SK-N-MC (cell line): ENCODE measurements around the gene PAPSS1.

Source experiments
- DNase-seq: peaks from one replicate; pipeline ENCODE4 v3.0.0-alpha.2; 2011; ENCODE audit warnings: low read depth, low spot score
- H3K27ac ChIP-seq: fragments of 200-600 bp; sonication (generic); 2 replicates; pipeline ENCODE4 v1.5.1; 2016; ENCODE audit warnings: mixed run types
- H3K36me3 ChIP-seq: fragments of 200-600 bp; sonication (generic); 2 replicates; pipeline ENCODE4 v1.6.1; 2017; ENCODE audit warnings: antibody characterized with exemption, low read length, mixed read lengths; ENCODE audit not compliant: insufficient read depth
- H3K4me3 ChIP-seq: fragments of 200-600 bp; sonication (generic); 2 replicates; pipeline ENCODE4 v1.5.1; 2016
- H3K9ac ChIP-seq: fragments of 200-600 bp; sonication (generic); 2 replicates; pipeline ENCODE4 v1.8.0; 2017; ENCODE audit warnings: mixed run types, mixed read lengths; ENCODE audit not compliant: insufficient read length
- H3K9me3 ChIP-seq: fragments of 200-600 bp; sonication (generic); 2 replicates; pipeline ENCODE4 v1.6.1; 2017; ENCODE audit warnings: low read depth, mild to moderate bottlenecking, antibody characterized with exemption, low read length, moderate library complexity, mixed read lengths
- EZH2 ChIP-seq: fragments of 200-600 bp; sonication (generic); IDR thresholded peaks from one replicate; pipeline ENCODE4 v1.6.1; 2017; ENCODE audit warnings: antibody characterized with exemption
- FOXP2 ChIP-seq: optimal IDR thresholded peaks from 2 replicates; pipeline ENCODE3; 2011; ENCODE audit warnings: mild to moderate bottlenecking, moderate library complexity; ENCODE audit not compliant: insufficient read depth; ENCODE audit errors: extremely low read length, control extremely low read depth
- POLR2AphosphoS5 ChIP-seq: IDR thresholded peaks from 2 replicates; pipeline ENCODE4 v1.6.1; 2012; ENCODE audit warnings: mild to moderate bottlenecking, low read depth, low read length, borderline replicate concordance

The PAPSS1 gene

GRCh38 chr4:107719922-107720722 lies at the start of gene PAPSS1:
PAPSS1 (minus strand) TSS chr4:107720234; CDS start chr4:107720179, 55 bp downstream.
- peak within 1 kb of the TSS; percentile 63 for H3K9ac ChIP-seq
- H3K27ac ChIP-seq = no peak within 1 kb of the TSS
- peaks cover 10% of the 10 kb centered on the region; the same call in 1 of the 2 replicates for H3K36me3 ChIP-seq
- peak; percentile 82 for DNase-seq
- TF ChIP-seq POLR2AphosphoS5 (peak; percentile 76; the same call in 1 of the 2 replicates), FOXP2 (no peak), EZH2 (no peak)
- H3K4me3 ChIP-seq = peak within 1 kb of the TSS; percentile 95
- H3K9me3 ChIP-seq = no peaks in the 10 kb centered on the region

GRCh38 chr4:107760281-107760947 lies 40.4 kb upstream of the PAPSS1 start:
- no peak for TF ChIP-seq FOXP2
- no peak for TF ChIP-seq EZH2
- no peak for TF ChIP-seq POLR2AphosphoS5
- H3K27ac ChIP-seq = no peak overlapping the region
- peaks cover 3% of the 10 kb centered on the region; the same call in 1 of the 2 replicates for H3K9me3 ChIP-seq
- H3K4me3 ChIP-seq = no peak overlapping the region
- DNase-seq = no peak
- H3K36me3 ChIP-seq = no peaks in the 10 kb centered on the region
- no peak overlapping the region for H3K9ac ChIP-seq

- Histone ChIP-seq H3K4me3 (no peak overlapping the region), H3K27ac (no peak overlapping the region), H3K36me3 (no peaks in the 10 kb centered on the region), H3K9ac (no peak overlapping the region), H3K9me3 (peaks cover 3% of the 10 kb centered on the region; the same call in 1 of the 2 replicates)
- no peak for TF ChIP-seq POLR2AphosphoS5
- no peak for TF ChIP-seq FOXP2
- TF ChIP-seq EZH2 = no peak
- DNase-seq = no peak
Measured at GRCh38 chr4:107757864-107758476, 37.9 kb upstream of the PAPSS1 start.

GRCh38 chr4:107757283-107757682 lies 37.2 kb upstream of the PAPSS1 start:
- Histone ChIP-seq H3K9me3 (peaks cover 3% of the 10 kb centered on the region; the same call in 1 of the 2 replicates), H3K9ac (no peak overlapping the region), H3K4me3 (no peak overlapping the region), H3K36me3 (no peaks in the 10 kb centered on the region), H3K27ac (no peak overlapping the region)
- no peak for TF ChIP-seq EZH2
- TF ChIP-seq POLR2AphosphoS5 = no peak
- TF ChIP-seq FOXP2 = no peak
- DNase-seq = no peak

- H3K36me3 ChIP-seq = no peaks in the 10 kb centered on the region
- H3K9me3 ChIP-seq = peaks cover 3% of the 10 kb centered on the region; the same call in 1 of the 2 replicates
- TF ChIP-seq FOXP2 (no peak), POLR2AphosphoS5 (no peak), EZH2 (no peak)
- H3K9ac ChIP-seq = no peak overlapping the region
- DNase-seq = no peak
- peak overlapping the region; percentile 38; the same call in 1 of the 2 replicates for H3K4me3 ChIP-seq
- peak overlapping the region; percentile 93 for H3K27ac ChIP-seq
Measured at GRCh38 chr4:107755841-107756356, 35.9 kb upstream of the PAPSS1 start.

- DNase-seq = no peak
- H3K9me3 ChIP-seq = peaks cover 4% of the 10 kb centered on the region; the same call in 1 of the 2 replicates
- TF ChIP-seq POLR2AphosphoS5 (no peak), EZH2 (no peak), FOXP2 (no peak)
- no peak overlapping the region for H3K9ac ChIP-seq
- H3K4me3 ChIP-seq = no peak overlapping the region
- H3K27ac ChIP-seq = no peak overlapping the region
- H3K36me3 ChIP-seq = no peaks in the 10 kb centered on the region
Measured at GRCh38 chr4:107751670-107752069, 31.6 kb upstream of the PAPSS1 start.

GRCh38 chr4:107747748-107748486 lies 27.9 kb upstream of the PAPSS1 start:
- H3K36me3 ChIP-seq = no peaks in the 10 kb centered on the region
- TF ChIP-seq POLR2AphosphoS5 (no peak), EZH2 (no peak), FOXP2 (no peak)
- no peak for DNase-seq
- peaks cover 8% of the 10 kb centered on the region; the same call in 1 of the 2 replicates for H3K9me3 ChIP-seq
- no peak overlapping the region for H3K4me3 ChIP-seq
- no peak overlapping the region for H3K27ac ChIP-seq
- no peak overlapping the region for H3K9ac ChIP-seq
